H1 (cell line): Measurements from ENCODE around the gene BTC. TPM values are rescaled to one million over a fixed set of nuclear protein-coding genes. Genes with fewer than 3 reads are reported as not detected.

Experiments
- CTCF ChIA-PET: fragments of 300-600 bp; sonication (Branson Sonifier 250); formaldehyde crosslinking; loops from one replicate; lab custom pipeline; 2021; ENCODE audit not compliant: partially characterized antibody; lab: Charles Lee
- POLR2A ChIA-PET: fragments of 300-600 bp; sonication (Branson Sonifier 250); formaldehyde crosslinking; loops from one replicate; lab custom pipeline; 2021; ENCODE audit warnings: inconsistent platforms; ENCODE audit not compliant: partially characterized antibody; lab: Charles Lee
- DNase-seq, 2 experiments: peaks; one replicate each; pipeline versions ENCODE4 v3.0.0 to v3.0.0-alpha.2; 2010 to 2022; ENCODE audit warnings: low spot score in 2 of 2, low read depth in 1 of 2, mixed read lengths in 1 of 2
- FAIRE-seq: peaks from 2 replicates; lab custom pipeline; 2011; peaks lifted over from hg19 to GRCh38; lab: Jason Lieb, UNC
- H2AFZ ChIP-seq: 2 replicates; pipeline ENCODE4 v1.8.1; 2012; ENCODE audit warnings: low read length, inconsistent platforms
- H2AK5ac ChIP-seq: 2 replicates; pipeline ENCODE4 v1.6.1; 2013; ENCODE audit warnings: low read depth, low read length
- H2BK120ac ChIP-seq: replicated peaks from 2 replicates; pipeline ENCODE3; 2013; ENCODE audit warnings: low read depth, low read length, inconsistent platforms
- H2BK12ac ChIP-seq: 2 replicates; pipeline ENCODE4 v1.6.1; 2013; ENCODE audit warnings: low read depth, low read length
- H2BK15ac ChIP-seq: 2 replicates; pipeline ENCODE4 v1.6.1; 2013; ENCODE audit warnings: low read length
- H2BK20ac ChIP-seq: 2 replicates; pipeline ENCODE4 v1.6.1; 2013; ENCODE audit warnings: low read length
- H2BK5ac ChIP-seq: 2 replicates; pipeline ENCODE4 v1.6.1; 2013; ENCODE audit warnings: low read depth, low read length
- H3K14ac ChIP-seq: 2 replicates; pipeline ENCODE4 v1.6.1; 2013; ENCODE audit warnings: inconsistent platforms; ENCODE audit not compliant: insufficient read length
- H3K18ac ChIP-seq: 2 replicates; pipeline ENCODE4 v1.6.1; 2013; ENCODE audit warnings: low read length; ENCODE audit errors: extremely low read depth
- H3K23ac ChIP-seq: 2 replicates; pipeline ENCODE4 v1.6.1; 2013; ENCODE audit warnings: inconsistent platforms; ENCODE audit not compliant: insufficient read length
- H3K23me2 ChIP-seq: 2 replicates; pipeline ENCODE4 v1.6.1; 2013; ENCODE audit warnings: low read depth, low read length
- H3K27ac ChIP-seq: 2 replicates; pipeline ENCODE4 v1.6.1; 2011; ENCODE audit warnings: low read depth, low read length, inconsistent platforms
- H3K27me3 ChIP-seq, 4 experiments: replicated peaks in 1 of 4; 1 replicate in 1 of 4; 2 replicates in 3 of 4; pipeline versions ENCODE4 v1.6.1 to v1.8.1; 2011 to 2013; ENCODE audit warnings: low read length in 3 of 4, mild to moderate bottlenecking in 3 of 4, inconsistent platforms in 2 of 4, mixed read lengths in 2 of 4, moderate library complexity in 1 of 4; ENCODE audit not compliant: control insufficient read depth in 3 of 4, insufficient read depth in 3 of 4; ENCODE audit errors: extremely low read depth in 1 of 4
- H3K36me3 ChIP-seq, 4 experiments: 2 replicates each; pipeline versions ENCODE4 v1.6.1 to v1.8.1; 2011 to 2013; ENCODE audit warnings: mild to moderate bottlenecking in 4 of 4, low read length in 3 of 4, moderate library complexity in 2 of 4, control low read depth in 1 of 4, inconsistent platforms in 1 of 4; ENCODE audit not compliant: insufficient read depth in 4 of 4, control insufficient read depth in 2 of 4
- H3K4ac ChIP-seq: replicated peaks from 2 replicates; pipeline ENCODE3; 2013; ENCODE audit warnings: low read length, low read depth, mixed read lengths, inconsistent platforms; ENCODE audit not compliant: insufficient read length
- H3K4me1 ChIP-seq, 4 experiments: replicated peaks in 1 of 4; 1 replicate in 1 of 4; 2 replicates in 3 of 4; pipeline versions ENCODE4 v1.6.1 to v1.8.1; 2011 to 2013; ENCODE audit warnings: low read length in 3 of 4, inconsistent platforms in 2 of 4, mixed read lengths in 1 of 4; ENCODE audit not compliant: insufficient read depth in 4 of 4, control insufficient read depth in 3 of 4
- H3K4me2 ChIP-seq, 2 experiments: 2 replicates each; pipeline versions ENCODE4 v1.6.1 to v1.8.1; 2011 to 2013; ENCODE audit warnings: low read depth in 2 of 2, low read length in 2 of 2, control low read depth in 1 of 2, inconsistent platforms in 1 of 2, mild to moderate bottlenecking in 1 of 2; ENCODE audit not compliant: insufficient read depth in 1 of 2
- H3K4me3 ChIP-seq, 4 experiments: fragments of 200-600, 300-600 bp in 1 of 4; sonication (generic), shearing (Covaris generic), sonication (Bioruptor Twin) in 1 of 4; 2 replicates each; pipeline versions ENCODE4 v1.5.1 to v1.8.1; 2011 to 2016; ENCODE audit warnings: low read length in 4 of 4, low read depth in 3 of 4, control low read depth in 2 of 4, inconsistent platforms in 2 of 4, mild to moderate bottlenecking in 2 of 4, mixed read lengths in 1 of 4, moderate library complexity in 1 of 4; ENCODE audit not compliant: insufficient read depth in 2 of 4; ENCODE audit errors: extremely low read depth in 1 of 4
- H3K56ac ChIP-seq: replicated peaks from 2 replicates; pipeline ENCODE3; 2013; ENCODE audit warnings: low read depth, mild to moderate bottlenecking, mixed read lengths, low read length, inconsistent platforms; ENCODE audit not compliant: insufficient read length
- H3K79me1 ChIP-seq: 2 replicates; pipeline ENCODE4 v1.6.1; 2013; ENCODE audit warnings: low read depth, low read length, control low read depth
- H3K79me2 ChIP-seq, 2 experiments: 2 replicates each; pipeline versions ENCODE4 v1.6.1 to v1.8.1; 2012 to 2013; ENCODE audit warnings: low read length in 2 of 2, mild to moderate bottlenecking in 2 of 2, inconsistent platforms in 1 of 2; ENCODE audit not compliant: insufficient read depth in 2 of 2, control insufficient read depth in 1 of 2
- H3K9ac ChIP-seq, 4 experiments: replicated peaks in 1 of 4; 1 replicate in 1 of 4; 2 replicates in 3 of 4; pipeline versions ENCODE4 v1.6.1 to v1.8.1; 2011 to 2013; ENCODE audit warnings: low read depth in 3 of 4, low read length in 3 of 4, control low read depth in 2 of 4, mild to moderate bottlenecking in 2 of 4, moderate library complexity in 2 of 4, inconsistent platforms in 1 of 4; ENCODE audit errors: extremely low read depth in 1 of 4
- H3K9me3 ChIP-seq, 2 experiments: 2 replicates each; pipeline versions ENCODE4 v1.6.1 to v1.8.1; 2012 to 2013; ENCODE audit warnings: mild to moderate bottlenecking in 2 of 2, moderate library complexity in 2 of 2, control low read depth in 1 of 2, inconsistent platforms in 1 of 2, low read depth in 1 of 2, low read length in 1 of 2, mixed read lengths in 1 of 2; ENCODE audit not compliant: insufficient read depth in 2 of 2
- H4K20me1 ChIP-seq, 2 experiments: replicated peaks in 1 of 2; 2 replicates each; pipeline versions ENCODE3 to v1.8.1; 2011 to 2013; ENCODE audit warnings: inconsistent platforms in 2 of 2, low read length in 2 of 2, mild to moderate bottlenecking in 1 of 2; ENCODE audit not compliant: insufficient read depth in 2 of 2, control insufficient read depth in 1 of 2
- H4K5ac ChIP-seq: 2 replicates; pipeline ENCODE4 v1.6.1; 2013; ENCODE audit warnings: low read length, low read depth, mixed read lengths, inconsistent platforms; ENCODE audit not compliant: insufficient read length
- H4K8ac ChIP-seq: 2 replicates; pipeline ENCODE4 v1.8.0; 2013; ENCODE audit warnings: mild to moderate bottlenecking, moderate library complexity, low read length, inconsistent platforms; ENCODE audit not compliant: insufficient read depth; ENCODE audit errors: extremely low read depth
- H4K91ac ChIP-seq: replicated peaks from 2 replicates; pipeline ENCODE3; 2013; ENCODE audit warnings: low read length, mixed read lengths, inconsistent platforms; ENCODE audit not compliant: insufficient read length
- ATF2 ChIP-seq: IDR thresholded peaks from 2 replicates; pipeline ENCODE4 v1.6.1; 2012; ENCODE audit warnings: low read length, inconsistent platforms
- ATF3 ChIP-seq: IDR thresholded peaks from 2 replicates; pipeline ENCODE4 v1.6.1; 2011; ENCODE audit warnings: low read depth, mild to moderate bottlenecking, low read length; ENCODE audit not compliant: insufficient read depth
- CEBPB ChIP-seq: IDR thresholded peaks from 2 replicates; pipeline ENCODE4 v1.6.1; 2012; ENCODE audit warnings: low read depth, low read length
- CREB1 ChIP-seq: IDR thresholded peaks from 2 replicates; pipeline ENCODE4 v1.6.1; 2012; ENCODE audit warnings: inconsistent platforms
- EP300 ChIP-seq, 2 experiments: IDR thresholded peaks; 1 replicate in 1 of 2; 2 replicates in 1 of 2; pipeline ENCODE4 v1.6.1; 2011 to 2012; ENCODE audit warnings: low read depth in 2 of 2, low read length in 2 of 2, mild to moderate bottlenecking in 2 of 2, borderline replicate concordance in 1 of 2, inconsistent platforms in 1 of 2, moderate library complexity in 1 of 2
- GTF2F1 ChIP-seq: IDR thresholded peaks from 2 replicates; pipeline ENCODE4 v1.6.1; 2012; ENCODE audit warnings: low read depth, low read length, improper control_type of control experiment, borderline replicate concordance
- HDAC2 ChIP-seq, 2 experiments: fragments of 300-600 bp in 1 of 2; sonication (generic) in 1 of 2; IDR thresholded peaks; 2 replicates each; pipeline ENCODE4 v1.6.1; 2011 to 2012; ENCODE audit warnings: low read depth in 2 of 2, low read length in 2 of 2, mild to moderate bottlenecking in 2 of 2, moderate library complexity in 2 of 2, borderline replicate concordance in 1 of 2, inconsistent platforms in 1 of 2
- KDM5A ChIP-seq: fragments of 200-600 bp; IDR thresholded peaks from 2 replicates; pipeline ENCODE4 v1.7.1; 2012; ENCODE audit warnings: mild to moderate bottlenecking, low read length, inconsistent platforms, mixed read lengths
- RBBP5 ChIP-seq: IDR thresholded peaks from 2 replicates; pipeline ENCODE4 v1.7.1; 2012; ENCODE audit warnings: low read depth, mild to moderate bottlenecking, inconsistent platforms, low read length, moderate library complexity, borderline replicate concordance
- RNF2 ChIP-seq: fragments of 200-900, 300-1000 bp; sonication (generic); IDR thresholded peaks from 2 replicates; pipeline ENCODE4 v1.7.1; 2016; ENCODE audit warnings: borderline replicate concordance, low read depth, mild to moderate bottlenecking, antibody characterized with exemption, low read length; ENCODE audit not compliant: poor library complexity, severe bottlenecking; ENCODE audit errors: missing control alignments
- WGBS, 2 experiments: shearing (Covaris generic) in 1 of 2; methylation state at CpG; one replicate each; pipeline versions ENCODE4 v1.1.6 to v1.1.7; 2013 to 2015; ENCODE audit warnings: low lambda C conversion rate in 2 of 2, mixed read lengths in 2 of 2, inconsistent platforms in 1 of 2, low coverage in 1 of 2, missing lambda C conversion rate in 1 of 2; ENCODE audit not compliant: insufficient replicate concordance in 2 of 2, insufficient coverage in 1 of 2, insufficient read length in 1 of 2; ENCODE audit errors: extremely low coverage in 1 of 2, missing lambda C conversion rate in 1 of 2; 5-methylcytosine and 5-hydroxymethylcytosine counted together
- polyA plus RNA-seq, 7 experiments: library from polyadenylated mRNA; depleted of rRNA in 3 of 7; stranded (reverse) in 5 of 7; unstranded in 2 of 7; fragments of >200 nt in 5 of 7; fragments of 200-250 nt in 2 of 7; gene quantifications; 1 replicate in 5 of 7; 2 replicates in 1 of 7; 4 replicates in 1 of 7; pipeline versions ENCODE4 v1.2.1 to v1.2.3, GENCODE V29; 2011 to 2013; ENCODE audit warnings: missing spikeins in 2 of 7, mixed read lengths in 2 of 7
- total RNA-seq: library from RNA; stranded (reverse); fragmentation: NEBNext Ultra II Directional; extraction: Animal tissue kit (Norgen Biotek cat#: 25700); gene quantifications from 2 replicates; pipeline ENCODE4 v1.2.1, GENCODE V29; 2021

BTC gene
- total and polyA plus RNA-seq, 2 of the 8 experiments (the other 6 are each of a cell fraction or from before 2014, with no cell fraction given): 0.09 TPM; not detected in 1

DNA sequence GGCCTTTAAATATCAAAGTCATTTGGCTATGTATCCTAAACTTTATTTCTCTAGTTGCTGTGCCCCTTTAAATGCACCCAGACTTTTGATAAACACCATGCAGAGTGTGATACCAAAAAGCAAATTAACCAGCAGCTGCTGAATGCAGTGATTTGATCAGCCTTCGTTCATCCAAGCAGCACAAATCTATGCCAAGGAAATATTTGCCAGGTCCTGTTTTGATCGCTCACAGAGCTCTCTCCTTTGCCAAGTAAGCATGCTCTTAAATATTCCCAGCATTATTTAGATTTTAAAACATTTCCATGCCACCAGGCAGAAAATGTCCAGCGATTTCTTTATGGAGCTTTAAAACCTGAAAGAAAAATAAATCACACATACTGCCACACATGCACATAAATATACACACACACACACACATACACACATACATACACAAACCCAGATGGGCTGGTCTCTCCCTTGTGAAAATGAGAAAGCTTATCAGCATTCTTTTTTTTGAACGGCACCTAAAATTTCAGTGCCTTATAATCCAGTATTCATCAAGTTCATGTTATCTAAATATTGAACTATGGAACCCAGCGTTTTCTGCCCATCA, 35.7 kb downstream of the BTC start:
- FAIRE-seq: no peak
- POLR2A ChIA-PET: no interaction called here
- no peak overlapping the region for H3K4ac ChIP-seq
- TF ChIP-seq GTF2F1 (no peak), ATF3 (no peak), HDAC2 (IDR thresholded peaks at IDR 0.05; ENCODE audit: borderline replicate concordance in 1 of 2, low read depth in 2 of 2, low read length in 2 of 2) (no peak), RNF2 (no peak), RBBP5 (no peak), KDM5A (no peak), CREB1 (no peak), ATF2 (no peak), EP300 (IDR thresholded peaks at IDR 0.05; ENCODE audit: borderline replicate concordance in 1 of 2, low read depth in 2 of 2, low read length in 2 of 2) (no peak), CEBPB (no peak)

More for the DNA sequence above, 35.7 kb downstream of the BTC start:
- no peak overlapping the region for H3K18ac ChIP-seq
- no peaks in the 10 kb centered on the region for H3K23me2 ChIP-seq
- no peaks in the 10 kb centered on the region for H3K36me3 ChIP-seq
- no peak overlapping the region for H3K23ac ChIP-seq
- H3K14ac ChIP-seq: no peak overlapping the region
- WGBS, 2 experiments: 89% methylated on average over 5 of the region's 5 CpGs; no CpG with 5 or more reads in 1 of the 2 experiments
- no peak overlapping the region for H2AK5ac ChIP-seq
- H2BK15ac ChIP-seq: no peak overlapping the region
- no peak overlapping the region for H3K4me2 ChIP-seq
- H2BK12ac ChIP-seq: no peak overlapping the region
- no peak overlapping the region for H2BK5ac ChIP-seq
- H4K91ac ChIP-seq: no peak overlapping the region
- H3K27me3 ChIP-seq: no peaks in the 10 kb centered on the region
- no peaks in the 10 kb centered on the region for H3K9me3 ChIP-seq
- H3K79me1 ChIP-seq: no peaks in the 10 kb centered on the region
- H2AFZ ChIP-seq: no peak overlapping the region
- H3K4me3 ChIP-seq: no peak overlapping the region
- no peaks in the 10 kb centered on the region for H4K20me1 ChIP-seq
- no peak overlapping the region for H4K8ac ChIP-seq
- no peak overlapping the region for H2BK20ac ChIP-seq
- H3K4me1 ChIP-seq: no peaks in the 10 kb centered on the region
- DNase-seq: no peak
- H3K79me2 ChIP-seq: no peaks in the 10 kb centered on the region
- H3K56ac ChIP-seq: no peak overlapping the region
- H3K9ac ChIP-seq: no peak overlapping the region
- no peak overlapping the region for H2BK120ac ChIP-seq
- H4K5ac ChIP-seq: no peak overlapping the region
- no peak overlapping the region for H3K27ac ChIP-seq
- CTCF ChIA-PET: interaction anchor here (1.2 kb wide), 1 partner anchor 34 kb away, joined by 3 read pairs; no protein-coding TSS in a partner anchor
